ENCODE data around the gene HCFC1. TPM values are rescaled to one million over a fixed set of nuclear protein-coding genes. Genes with fewer than 3 reads are reported as not detected.
A peak's percentile ranks its signal among the peaks of the same experiment; 100 is the strongest.

Gene HCFC1
- total RNA-seq, 1 experiment from 2014 or later: 9.5 TPM

DNA sequence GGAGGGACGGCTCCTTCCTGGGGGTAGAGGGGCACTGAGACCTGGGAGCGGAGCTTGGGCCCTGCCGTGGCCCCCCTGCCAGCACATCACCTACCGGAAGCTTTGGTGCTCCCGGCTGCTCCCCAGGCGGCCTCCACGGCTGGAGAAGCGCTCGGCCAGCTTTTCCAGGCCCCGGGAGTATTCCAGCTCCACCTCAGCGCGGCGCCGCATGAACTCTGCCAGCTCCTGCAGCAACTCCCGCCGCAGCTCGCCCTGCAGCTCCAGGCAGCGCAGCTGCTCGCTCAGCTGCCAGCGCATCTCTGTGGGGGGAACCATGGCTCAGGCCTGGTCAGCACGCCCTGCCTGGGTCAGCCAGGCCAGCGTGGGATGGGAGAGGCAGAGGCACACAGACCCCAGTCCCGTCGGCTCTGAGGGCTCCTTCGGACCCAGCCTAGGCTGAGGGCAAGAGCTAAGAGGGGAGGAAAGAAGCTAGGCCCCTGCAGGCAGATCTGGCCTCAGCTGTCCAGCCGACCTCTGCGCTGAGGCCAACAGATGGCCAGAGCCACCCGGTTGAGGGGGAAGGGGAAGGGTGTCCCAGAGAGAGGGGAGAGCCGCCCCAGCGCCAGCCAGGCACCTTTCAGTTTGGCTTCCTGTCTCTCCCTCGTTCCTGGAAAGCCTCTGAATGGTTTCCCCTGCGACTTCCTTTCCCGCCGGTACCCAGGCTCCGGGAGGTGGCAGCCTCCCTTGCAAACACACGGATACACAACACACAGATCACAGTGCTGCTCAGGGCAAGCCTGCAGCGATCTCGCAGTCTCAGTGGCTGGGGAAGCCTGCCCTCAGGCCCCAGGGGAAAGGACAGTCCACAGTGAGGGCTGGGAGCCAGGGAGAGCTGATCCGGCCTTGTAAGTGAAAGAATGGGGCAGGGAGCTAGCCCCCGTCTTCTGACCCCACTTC, 49.8 kb downstream of the HCFC1 start:
- in situ Hi-C loops (cut with HindIII; ENCODE audit: low pct_unique_long_range_greater_than_20kb, low sequenced_read_pairs): no loop called here
- DNase-seq (ENCODE audit: low read depth): no peak

DNA sequence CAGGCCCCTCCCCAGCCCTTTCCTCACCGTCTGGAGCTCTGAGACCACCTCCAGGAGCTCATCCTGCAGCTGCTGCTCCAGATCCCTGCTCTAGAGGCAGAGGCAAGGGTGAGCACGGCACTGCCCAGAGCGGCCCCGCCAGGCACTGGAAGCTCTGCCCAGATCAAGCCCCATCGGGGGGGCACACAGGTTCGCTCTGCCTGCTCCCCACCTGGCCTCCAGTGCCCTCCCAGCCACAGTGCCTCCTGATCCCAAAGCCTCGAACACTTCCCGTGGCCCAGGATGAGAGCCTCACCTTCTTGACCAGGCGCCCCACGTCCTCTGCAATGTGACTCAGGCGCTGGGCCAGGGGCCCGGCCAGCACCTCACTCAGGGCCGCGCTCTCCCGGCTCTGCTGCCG, 50.5 kb downstream of the HCFC1 start:
- in situ Hi-C loops (cut with HindIII; ENCODE audit: low pct_unique_long_range_greater_than_20kb, low sequenced_read_pairs): no loop called here
- DNase-seq (ENCODE audit: low read depth): no peak

DNA sequence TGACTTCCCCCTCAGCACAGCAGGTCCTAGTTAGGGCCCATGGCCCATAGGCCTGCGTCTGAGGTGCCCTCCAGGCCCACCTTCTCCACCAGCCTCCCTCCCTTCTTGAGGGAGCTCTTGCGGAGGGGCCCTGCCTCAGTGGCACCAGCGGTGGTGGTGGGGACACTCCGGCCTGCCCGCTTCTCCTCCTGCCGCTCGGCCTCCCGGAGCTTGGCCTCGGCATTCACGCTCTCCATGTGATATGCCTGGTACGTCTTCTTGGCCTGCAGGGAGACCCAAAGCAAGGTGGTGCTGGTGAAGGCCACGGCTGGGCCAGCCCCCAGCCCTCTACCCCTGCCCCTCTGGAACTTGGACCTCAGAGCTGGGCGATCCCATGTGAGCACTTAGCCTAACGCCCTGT, 51.1 kb downstream of the HCFC1 start:
- in situ Hi-C loops (cut with HindIII; ENCODE audit: low pct_unique_long_range_greater_than_20kb, low sequenced_read_pairs): no loop called here
- no peak for DNase-seq (ENCODE audit: low read depth)

DNA sequence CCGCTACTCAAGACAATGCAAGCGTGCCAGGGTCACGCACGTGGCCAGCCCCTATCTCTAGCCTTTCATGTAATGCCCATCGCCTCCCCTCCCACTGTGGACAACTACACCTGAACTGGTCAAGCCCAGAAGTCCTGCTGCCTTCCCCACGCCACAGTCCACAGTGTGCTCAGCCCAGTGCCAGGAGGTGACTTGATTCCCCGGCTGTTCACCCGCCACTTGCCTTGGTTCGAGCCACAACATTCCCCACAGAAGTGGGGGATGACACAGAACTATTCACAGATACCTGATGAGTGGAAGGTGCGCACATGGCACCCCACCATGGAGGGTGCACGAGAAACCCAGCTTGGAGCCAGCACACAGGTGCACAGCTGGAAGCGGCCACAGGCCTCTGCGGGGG, 52.3 kb downstream of the HCFC1 start:
- in situ Hi-C loops (cut with HindIII; ENCODE audit: low pct_unique_long_range_greater_than_20kb, low sequenced_read_pairs): no loop called here
- DNase-seq (ENCODE audit: low read depth): no peak

DNA sequence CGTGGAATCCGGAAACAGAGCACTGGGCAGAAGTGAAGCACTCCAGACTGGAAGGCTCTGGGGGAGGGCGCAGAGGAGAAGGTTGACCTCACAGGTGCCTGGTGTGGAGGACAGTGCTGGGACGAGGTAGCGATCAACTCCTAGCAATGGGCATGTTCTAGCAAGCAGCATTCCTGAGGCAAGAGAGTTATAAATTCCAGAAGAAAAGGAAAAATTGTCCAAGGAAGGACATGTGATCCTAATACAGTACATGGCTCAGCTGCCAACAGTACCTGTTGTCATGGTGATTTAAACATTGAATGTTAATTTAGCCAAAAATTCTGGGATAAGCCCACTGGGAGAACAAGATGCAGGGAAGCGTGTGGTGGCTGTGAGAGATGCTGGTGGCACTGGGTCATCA, 53.7 kb downstream of the HCFC1 start:
- no peak for DNase-seq (ENCODE audit: low read depth)
- in situ Hi-C loops (cut with HindIII; ENCODE audit: low pct_unique_long_range_greater_than_20kb, low sequenced_read_pairs): no loop called here

DNA sequence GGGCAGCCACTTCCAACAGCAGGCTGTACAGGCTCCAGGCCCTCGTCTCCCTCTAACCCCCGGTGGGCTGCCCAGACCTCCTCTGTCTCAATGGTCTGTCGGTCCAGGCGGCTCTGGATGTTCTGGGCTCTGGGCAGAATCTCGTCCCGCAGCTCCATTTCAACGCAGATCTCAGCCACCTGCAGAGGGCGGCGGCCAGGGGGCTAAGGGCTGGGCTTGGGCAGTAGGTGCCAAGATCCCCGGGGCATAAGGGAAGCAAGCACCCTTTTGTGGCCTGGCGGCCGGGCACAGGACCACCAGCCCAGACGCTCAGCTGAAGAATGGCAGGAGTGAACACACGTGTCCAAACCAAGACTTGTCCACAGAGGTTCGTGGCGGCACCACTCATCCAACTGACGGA, 57.9 kb downstream of the HCFC1 start:
- in situ Hi-C loops (cut with HindIII; ENCODE audit: low pct_unique_long_range_greater_than_20kb, low sequenced_read_pairs): no loop called here
- DNase-seq (ENCODE audit: low read depth): no peak

DNA sequence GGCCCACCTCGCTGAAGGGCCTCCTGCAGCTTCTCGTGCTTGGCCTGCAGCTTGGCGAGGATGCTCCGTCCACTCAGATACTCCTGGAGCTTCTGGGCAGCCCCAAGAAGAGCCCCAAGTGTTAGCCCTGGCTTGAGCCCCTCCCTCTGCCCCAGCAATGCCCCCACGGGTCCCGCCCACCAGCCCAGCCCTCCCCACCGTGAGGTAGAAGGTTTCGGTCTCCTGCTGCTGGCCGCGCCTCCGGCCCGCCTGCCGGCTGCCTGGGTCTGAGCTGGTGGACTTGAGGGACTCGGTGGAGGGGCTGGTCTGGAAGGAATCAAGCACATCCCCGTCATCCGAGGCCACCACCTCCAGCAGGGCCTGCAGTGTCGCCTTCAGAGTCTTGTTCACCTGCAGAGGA, 58.4 kb downstream of the HCFC1 start:
- no peak for DNase-seq (ENCODE audit: low read depth)
- in situ Hi-C loops (cut with HindIII; ENCODE audit: low pct_unique_long_range_greater_than_20kb, low sequenced_read_pairs): no loop called here

DNA sequence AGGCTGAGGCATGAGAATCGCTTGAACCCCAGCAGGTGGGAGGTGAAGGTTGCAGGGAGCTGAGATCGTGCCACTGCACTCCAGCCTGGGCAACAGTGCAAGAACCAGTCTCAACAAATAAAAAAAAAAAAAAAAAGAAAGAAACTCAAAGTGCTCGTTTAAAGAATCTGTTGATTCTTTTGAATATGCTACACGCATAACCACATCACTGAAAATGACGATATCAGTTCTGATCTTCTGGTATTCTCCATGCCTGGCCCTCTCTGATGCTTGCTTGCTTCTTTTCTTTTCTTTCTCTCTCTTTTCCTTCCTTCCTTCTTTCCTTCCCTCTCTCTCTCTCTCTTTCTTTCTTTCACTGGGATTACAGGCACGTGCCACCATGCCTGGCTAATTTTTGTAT, 59.8 kb downstream of the HCFC1 start:
- in situ Hi-C loops (cut with HindIII; ENCODE audit: low pct_unique_long_range_greater_than_20kb, low sequenced_read_pairs): no loop called here
- DNase-seq (ENCODE audit: low read depth): no peak

DNA sequence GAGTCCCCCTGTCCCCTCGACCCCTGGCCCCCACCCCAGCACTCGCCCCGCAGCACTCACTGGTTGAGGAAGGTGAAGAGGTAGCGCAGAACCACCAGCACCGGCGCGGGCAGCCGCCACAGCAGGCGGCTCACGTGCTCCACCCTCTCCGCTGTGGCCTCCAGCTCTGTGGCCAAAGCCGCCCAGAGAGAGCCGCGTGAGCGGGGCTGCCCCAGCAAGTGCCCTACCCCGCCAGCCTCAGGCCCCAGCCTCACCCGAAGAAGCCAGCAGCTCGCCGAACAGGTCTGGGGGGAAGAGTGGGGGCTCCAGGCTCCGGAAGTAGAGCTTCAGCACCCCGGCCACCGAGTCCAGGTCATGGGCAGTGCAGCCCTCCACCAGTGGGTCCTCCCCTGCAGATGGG, 61.2 kb downstream of the HCFC1 start:
- no peak for DNase-seq (ENCODE audit: low read depth)
- in situ Hi-C loops (cut with HindIII; ENCODE audit: low pct_unique_long_range_greater_than_20kb, low sequenced_read_pairs): no loop called here

DNA sequence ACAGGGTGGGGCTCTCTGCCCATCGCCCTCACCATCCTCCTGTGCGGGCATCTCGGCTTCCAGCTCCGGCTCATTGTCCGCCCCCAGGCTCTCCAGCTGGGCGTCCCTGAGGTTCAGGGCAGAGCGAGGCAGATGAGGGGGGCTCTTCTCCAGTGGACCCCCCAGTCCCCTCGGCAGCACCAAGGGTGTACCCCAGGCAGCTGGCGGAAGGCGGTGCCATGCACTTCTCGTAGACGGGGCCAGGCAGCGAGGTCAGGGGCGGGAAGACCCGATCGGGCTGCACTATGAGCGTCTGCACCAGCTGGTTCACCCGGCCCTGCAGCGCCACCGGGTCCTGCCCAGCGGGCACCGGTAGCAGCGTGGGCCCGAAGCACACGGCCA, 61.6 kb downstream of the HCFC1 start:
- in situ Hi-C loops (cut with HindIII; ENCODE audit: low pct_unique_long_range_greater_than_20kb, low sequenced_read_pairs): no loop called here
- DNase-seq (ENCODE audit: low read depth): no peak

DNA sequence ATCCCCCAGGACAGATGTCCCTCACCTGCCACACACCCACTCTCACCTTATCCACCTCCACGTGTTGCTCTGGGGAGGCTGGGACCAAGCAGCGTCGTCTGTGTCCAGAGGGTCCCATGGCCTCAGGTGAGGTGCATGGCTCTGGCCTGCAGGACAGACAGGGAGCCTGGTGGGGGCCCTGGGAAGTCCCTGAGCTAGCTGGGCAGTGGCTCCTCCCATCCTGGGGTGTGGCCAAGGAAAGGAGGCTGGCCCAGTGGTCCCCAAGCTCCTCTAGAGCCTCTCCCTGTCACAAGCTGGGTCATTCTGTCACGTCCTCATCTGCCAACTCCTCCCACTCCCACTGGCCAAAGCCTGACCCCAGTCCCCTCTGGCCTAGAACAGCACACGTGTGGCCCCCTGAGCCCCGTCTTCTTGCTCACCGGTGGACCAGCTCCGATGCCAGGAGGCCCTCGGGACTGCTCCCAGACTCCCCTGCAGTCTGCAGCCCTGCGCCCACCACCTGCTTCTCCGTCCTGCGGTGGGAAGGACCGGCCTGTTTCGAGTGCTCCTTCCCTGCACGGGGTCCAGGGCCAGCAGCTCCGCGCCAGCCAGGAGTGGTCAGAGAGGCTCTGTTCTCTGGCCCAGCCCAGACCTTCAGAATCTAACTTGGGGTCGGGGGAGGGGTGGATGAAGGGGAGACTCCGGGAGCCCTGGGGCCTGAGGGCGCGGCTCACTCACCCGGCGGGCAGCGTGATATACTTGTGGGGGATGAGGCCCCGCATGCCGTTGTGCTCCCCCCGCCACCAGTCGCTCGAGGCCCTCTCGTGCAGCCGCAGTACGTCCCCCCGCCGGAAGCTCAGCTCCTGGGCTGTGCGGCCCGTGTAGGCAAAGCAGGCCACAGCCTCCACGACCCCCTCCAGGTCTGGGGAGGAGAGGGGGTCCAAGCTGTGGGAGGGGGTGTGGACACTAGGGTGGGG, 62.3 kb downstream of the HCFC1 start:
- peak; percentile 63 for DNase-seq (ENCODE audit: low read depth)
- in situ Hi-C loops (cut with HindIII; ENCODE audit: low pct_unique_long_range_greater_than_20kb, low sequenced_read_pairs): no loop called here

DNA sequence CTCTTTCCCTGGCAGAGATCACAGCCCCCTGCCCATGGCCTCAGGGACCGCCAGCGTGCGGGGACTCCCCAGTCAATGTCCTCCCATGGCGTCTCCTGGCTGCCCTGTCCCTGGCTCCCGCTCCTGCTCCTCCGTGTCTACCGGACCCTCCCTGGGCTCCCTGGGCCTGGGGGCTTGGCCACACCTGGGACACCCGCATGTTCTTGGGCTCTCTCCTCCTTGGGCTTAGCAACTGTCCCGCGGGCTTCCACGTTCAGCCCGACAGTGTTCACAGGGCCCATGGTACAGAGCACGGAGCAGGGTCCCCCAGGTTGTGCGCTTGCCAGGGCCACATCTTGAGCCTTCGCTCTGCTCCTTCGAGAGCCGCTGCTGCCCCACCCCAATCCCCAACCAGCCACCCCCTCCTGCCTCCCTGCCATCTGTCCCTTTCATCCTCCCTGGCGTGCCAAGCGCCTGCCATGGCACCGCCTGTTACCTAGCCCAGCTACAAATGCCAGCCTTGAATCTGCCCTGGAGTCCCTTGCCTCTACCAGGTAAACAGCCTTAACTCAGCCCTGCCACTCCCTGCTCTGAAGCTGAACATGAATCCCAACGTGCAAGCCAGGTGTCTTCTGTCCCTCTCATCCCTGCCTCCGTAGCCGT, 63.3 kb downstream of the HCFC1 start:
- in situ Hi-C loops (cut with HindIII; ENCODE audit: low pct_unique_long_range_greater_than_20kb, low sequenced_read_pairs): no loop called here
- DNase-seq (ENCODE audit: low read depth): no peak

DNA sequence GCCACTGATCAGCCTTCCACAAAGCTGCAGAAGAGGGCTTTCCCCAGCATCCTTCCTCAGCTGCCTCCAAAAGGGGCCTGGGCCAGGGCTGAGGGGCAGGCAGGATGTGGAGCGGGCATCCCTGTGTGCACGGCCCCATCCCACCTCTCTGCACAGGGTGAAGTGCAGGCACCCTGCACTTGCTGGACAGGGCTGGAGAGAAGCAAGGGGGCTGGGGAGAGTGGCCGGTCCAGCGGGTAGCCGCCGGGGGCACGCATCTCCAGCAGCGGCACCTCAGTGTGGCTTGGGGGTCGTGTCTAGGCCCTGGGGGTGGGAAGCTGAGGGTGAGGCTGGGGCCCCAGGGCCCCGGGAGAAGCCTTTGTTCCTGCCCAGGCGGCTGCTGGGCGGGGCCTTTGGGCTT, 64.2 kb downstream of the HCFC1 start:
- no peak for DNase-seq (ENCODE audit: low read depth)
- in situ Hi-C loops (cut with HindIII; ENCODE audit: low pct_unique_long_range_greater_than_20kb, low sequenced_read_pairs): no loop called here

DNA sequence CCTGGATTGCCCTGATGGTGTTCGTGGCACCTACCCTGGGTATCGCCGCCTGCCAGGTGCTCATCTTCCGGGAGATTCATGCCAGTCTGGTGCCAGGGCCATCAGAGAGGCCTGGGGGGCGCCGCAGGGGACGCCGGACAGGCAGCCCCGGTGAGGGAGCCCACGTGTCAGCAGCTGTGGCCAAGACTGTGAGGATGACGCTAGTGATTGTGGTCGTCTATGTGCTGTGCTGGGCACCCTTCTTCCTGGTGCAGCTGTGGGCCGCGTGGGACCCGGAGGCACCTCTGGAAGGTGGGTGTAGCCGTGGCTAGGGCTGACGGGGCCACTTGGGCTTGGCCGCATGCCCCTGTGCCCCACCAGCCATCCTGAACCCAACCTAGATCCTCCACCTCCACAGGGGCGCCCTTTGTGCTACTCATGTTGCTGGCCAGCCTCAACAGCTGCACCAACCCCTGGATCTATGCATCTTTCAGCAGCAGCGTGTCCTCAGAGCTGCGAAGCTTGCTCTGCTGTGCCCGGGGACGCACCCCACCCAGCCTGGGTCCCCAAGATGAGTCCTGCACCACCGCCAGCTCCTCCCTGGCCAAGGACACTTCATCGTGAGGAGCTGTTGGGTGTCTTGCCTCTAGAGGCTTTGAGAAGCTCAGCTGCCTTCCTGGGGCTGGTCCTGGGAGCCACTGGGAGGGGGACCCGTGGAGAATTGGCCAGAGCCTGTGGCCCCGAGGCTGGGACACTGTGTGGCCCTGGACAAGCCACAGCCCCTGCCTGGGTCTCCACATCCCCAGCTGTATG, 65.3 kb downstream of the HCFC1 start:
- DNase-seq (ENCODE audit: low read depth): no peak
- in situ Hi-C loops (cut with HindIII; ENCODE audit: low pct_unique_long_range_greater_than_20kb, low sequenced_read_pairs): no loop called here

DNA sequence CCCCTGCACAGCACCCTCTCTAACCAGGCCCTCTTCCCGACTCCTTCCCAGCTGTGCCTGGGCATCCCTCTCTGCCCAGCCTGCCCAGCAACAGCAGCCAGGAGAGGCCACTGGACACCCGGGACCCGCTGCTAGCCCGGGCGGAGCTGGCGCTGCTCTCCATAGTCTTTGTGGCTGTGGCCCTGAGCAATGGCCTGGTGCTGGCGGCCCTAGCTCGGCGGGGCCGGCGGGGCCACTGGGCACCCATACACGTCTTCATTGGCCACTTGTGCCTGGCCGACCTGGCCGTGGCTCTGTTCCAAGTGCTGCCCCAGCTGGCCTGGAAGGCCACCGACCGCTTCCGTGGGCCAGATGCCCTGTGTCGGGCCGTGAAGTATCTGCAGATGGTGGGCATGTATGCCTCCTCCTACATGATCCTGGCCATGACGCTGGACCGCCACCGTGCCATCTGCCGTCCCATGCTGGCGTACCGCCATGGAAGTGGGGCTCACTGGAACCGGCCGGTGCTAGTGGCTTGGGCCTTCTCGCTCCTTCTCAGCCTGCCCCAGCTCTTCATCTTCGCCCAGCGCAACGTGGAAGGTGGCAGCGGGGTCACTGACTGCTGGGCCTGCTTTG, 66.0 kb downstream of the HCFC1 start:
- in situ Hi-C loops (cut with HindIII; ENCODE audit: low pct_unique_long_range_greater_than_20kb, low sequenced_read_pairs): no loop called here
- DNase-seq (ENCODE audit: low read depth): no peak

DNA sequence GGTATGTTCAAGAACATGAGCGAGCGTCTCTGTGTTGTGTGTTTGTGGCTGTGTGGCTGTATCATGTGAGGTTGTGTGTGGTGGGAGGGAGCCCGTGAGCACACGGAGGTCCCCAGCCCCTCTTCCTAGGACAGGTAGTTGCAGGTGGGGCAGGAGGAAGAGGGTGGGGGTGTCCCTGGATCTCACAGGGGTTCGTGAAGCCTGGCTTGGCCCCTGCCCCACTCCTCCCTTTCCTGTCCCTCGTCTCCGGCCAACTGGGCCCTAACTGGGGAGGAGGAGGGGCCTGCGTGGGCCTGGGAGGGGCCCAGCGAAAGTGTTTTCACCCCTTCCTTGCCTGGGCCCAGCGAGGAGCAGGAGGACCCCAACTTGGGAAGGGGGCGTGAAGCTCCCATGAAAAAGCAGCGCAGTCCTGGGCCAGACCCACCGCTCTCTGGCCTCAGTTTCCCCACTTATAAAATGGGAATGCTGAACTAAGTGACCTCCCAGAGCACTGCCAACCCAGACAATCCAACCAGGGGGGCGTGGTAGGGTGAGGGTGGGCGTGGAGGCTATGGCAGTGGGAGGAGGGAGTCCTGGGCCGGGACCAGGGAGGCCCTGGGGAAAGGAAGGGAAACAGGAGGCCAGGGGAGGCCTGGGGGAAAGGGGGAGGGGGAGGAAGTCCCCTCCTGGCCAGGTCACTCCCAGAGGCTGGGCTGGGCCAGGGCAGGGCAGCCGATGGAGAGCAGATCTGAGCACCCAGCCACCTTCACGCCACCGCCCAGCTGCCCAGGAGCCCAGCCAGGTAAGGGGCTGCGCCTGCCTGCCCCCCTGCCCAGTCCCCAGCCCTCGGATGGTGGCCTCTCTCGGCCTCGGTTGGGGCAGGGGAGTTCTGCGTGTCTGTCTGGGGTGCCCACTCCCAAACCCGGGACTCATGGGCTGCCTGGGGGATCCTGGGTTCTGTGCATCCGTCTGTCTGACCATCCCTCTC, 67.3 kb downstream of the HCFC1 start, which contains the start of gene AVPR2:
TSS of gene AVPR2 (plus strand) at position 683 of the 967 bp plus-strand sequence. CDS start 473 bp downstream, outside the sequence.
- in situ Hi-C loops (cut with HindIII; ENCODE audit: low pct_unique_long_range_greater_than_20kb, low sequenced_read_pairs): no loop called here
- no peak for DNase-seq (ENCODE audit: low read depth)

All from Caki2 (cell line).